A673 (cell line): ENCODE measurements around the gene MATN4.

ENCODE experiments used
- CTCF ChIP-seq: fragments of 300-800, 200-600 bp; sonication (generic); conservative IDR thresholded peaks from 2 replicates; pipeline ENCODE4 v1.5.1; 2017; ENCODE audit warnings: low read depth, mild to moderate bottlenecking, antibody characterized with exemption, low read length, moderate library complexity, mixed read lengths
- EZH2 ChIP-seq: fragments of 200-600 bp; sonication (generic); IDR thresholded peaks from 2 replicates; pipeline ENCODE4 v1.6.1; 2017; ENCODE audit warnings: borderline replicate concordance, low read depth, mild to moderate bottlenecking, mixed read lengths, antibody characterized with exemption, low read length; ENCODE audit not compliant: poor library complexity, severe bottlenecking

- no peak for TF ChIP-seq CTCF
- no peak for TF ChIP-seq EZH2
Measured at GRCh38 chr20:45343532-45344167, 35.6 kb upstream of the MATN4 start.
